ENCODE data around the gene FBXW2.

GRCh38 chr9:120783602-120784047, 9.6 kb downstream of the FBXW2 start:
- TF ChIP-seq CTCF (IDR thresholded peaks at IDR 0.05) (no peak), REST (IDR thresholded peaks at IDR 0.05; ENCODE audit: low read depth, low read length) (no peak), JUND (IDR thresholded peaks at IDR 0.05) (no peak), TCF12 (IDR thresholded peaks at IDR 0.05) (no peak), SMC3 (IDR thresholded peaks at IDR 0.05; ENCODE audit: low read depth, low read length) (no peak), GABPA (IDR thresholded peaks at IDR 0.05; ENCODE audit: low read depth) (no peak), ELF1 (IDR thresholded peaks at IDR 0.05) (no peak), NRF1 (IDR thresholded peaks at IDR 0.05; ENCODE audit: low read depth, low read length) (no peak), MAX (IDR thresholded peaks at IDR 0.05; ENCODE audit: low read depth) (no peak), POLR2AphosphoS5 (IDR thresholded peaks at IDR 0.05; ENCODE audit: low read depth, low read length) (no peak), TEAD4 (IDR thresholded peaks at IDR 0.05; ENCODE audit: borderline replicate concordance, insufficient read depth) (no peak), USF2 (IDR thresholded peaks at IDR 0.05; ENCODE audit: borderline replicate concordance, low read depth, low read length) (no peak)
